ENCODE measurements around the gene ALKBH3. TPM values are rescaled to one million over a fixed set of nuclear protein-coding genes. Genes with fewer than 3 reads are reported as not detected.

The ALKBH3 gene
- total RNA-seq, 1 experiment from 2014 or later = 59.3 TPM

DNA sequence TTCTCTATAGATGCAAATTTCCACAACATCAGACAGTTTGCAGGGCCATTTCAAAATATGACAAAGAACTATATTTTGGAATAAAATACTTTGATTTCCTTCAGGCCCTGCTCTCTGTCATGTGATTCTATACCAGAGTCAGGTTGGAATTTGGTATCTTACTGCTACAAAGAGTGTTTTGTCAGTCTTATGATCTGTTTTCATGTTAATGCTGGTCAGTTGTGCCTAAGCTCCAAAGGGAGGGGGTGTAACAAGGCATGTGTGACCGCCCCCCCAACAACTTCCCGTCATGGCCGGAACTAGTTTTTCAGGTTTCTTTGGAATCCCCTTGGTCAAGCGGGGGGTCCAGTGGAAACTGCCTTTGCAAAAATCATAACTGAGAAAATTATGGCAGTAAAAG is 76.9 kb downstream of the ALKBH3 start:
- Histone ChIP-seq H3K4me3 (no peak overlapping the region), H3K27me3 (peaks cover under 1% of the 10 kb centered on the region; the same call in 1 of the 2 replicates), H3K9me3 (peaks cover 10% of the 10 kb centered on the region), H3K36me3 (no peaks in the 10 kb centered on the region)
- DNase-seq = no peak

DNA sequence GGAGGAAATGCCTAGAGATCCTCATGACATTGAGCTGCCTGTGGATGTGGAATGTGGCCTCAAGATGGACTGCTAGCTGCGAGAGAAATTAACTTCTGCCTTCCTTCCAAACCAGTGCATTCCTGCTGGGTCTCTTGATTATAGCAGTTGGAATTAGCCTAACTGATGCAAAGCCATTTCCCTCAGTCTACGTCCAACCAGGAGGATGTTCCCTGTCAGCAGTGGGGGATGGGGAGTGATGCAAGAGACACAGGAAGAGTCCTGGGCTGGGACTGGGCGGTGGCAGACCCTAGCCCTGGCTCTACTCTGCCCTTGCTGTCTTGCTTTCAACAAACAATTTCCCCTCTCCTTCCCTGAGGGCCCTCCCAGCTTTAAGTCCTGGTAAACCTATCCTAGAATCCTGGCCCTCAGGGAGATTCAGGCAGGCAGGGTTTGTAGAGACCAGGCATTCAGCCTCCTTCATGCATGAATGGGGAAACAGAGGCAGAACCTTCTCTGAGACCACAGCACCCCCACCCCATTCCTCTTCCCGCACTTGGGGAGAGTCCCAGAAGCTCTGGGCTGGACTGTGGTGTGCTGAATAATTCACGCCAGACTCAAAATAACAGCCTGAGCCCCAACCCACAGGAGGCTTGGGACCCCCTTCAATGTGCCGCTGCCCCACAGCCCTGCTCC is 78.8 kb downstream of the ALKBH3 start:
- no peak overlapping the region for H3K4me3 ChIP-seq
- H3K9me3 ChIP-seq = peaks cover 10% of the 10 kb centered on the region
- DNase-seq = no peak
- H3K36me3 ChIP-seq = no peaks in the 10 kb centered on the region
- peaks cover 3% of the 10 kb centered on the region; the same call in 1 of the 2 replicates for H3K27me3 ChIP-seq

DNA sequence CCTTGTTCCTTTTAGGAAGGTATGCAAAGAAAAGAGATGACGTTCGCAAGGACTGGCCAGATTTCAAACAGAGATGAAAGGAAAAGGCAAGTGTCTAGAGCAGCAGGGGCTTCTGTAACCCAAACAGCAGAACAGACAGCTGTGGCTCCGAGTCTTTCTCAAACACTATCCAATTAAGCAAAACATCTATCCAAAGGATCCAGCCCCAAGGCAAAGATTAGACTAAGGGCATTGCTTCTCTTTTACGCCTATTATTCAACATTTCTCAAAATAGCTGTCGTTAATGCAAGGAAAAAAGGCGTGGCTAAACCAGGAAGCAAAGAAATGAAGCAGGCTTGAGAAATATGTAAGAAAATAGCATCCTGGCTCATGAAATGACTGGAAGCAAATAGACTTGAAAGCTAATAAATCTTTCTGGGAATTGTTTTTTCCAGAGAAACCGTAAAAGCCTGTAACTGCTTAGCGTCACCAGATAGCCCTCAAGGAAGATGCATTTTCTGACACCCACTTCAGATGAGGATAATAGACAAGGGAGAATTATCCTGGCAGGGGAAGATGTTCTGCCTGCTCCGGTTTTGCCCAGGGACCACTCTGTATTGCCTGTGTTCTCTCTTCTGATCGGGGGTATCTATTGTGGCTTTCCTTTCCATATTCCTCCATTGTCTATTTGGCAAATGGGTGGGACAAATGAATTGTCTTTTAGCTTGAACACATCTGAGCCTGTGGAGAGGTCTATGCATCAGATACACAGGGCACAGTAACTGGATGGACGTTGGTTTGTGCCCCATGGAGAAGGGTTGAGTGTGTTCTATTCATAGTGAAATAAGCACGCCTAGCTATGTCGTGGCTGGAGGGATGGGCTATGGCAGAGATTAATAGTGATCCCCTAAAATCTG is 82.0 kb downstream of the ALKBH3 start:
- H3K27me3 ChIP-seq = peaks cover 8% of the 10 kb centered on the region
- peaks cover 21% of the 10 kb centered on the region for H3K9me3 ChIP-seq
- no peak for DNase-seq
- H3K4me3 ChIP-seq = no peak overlapping the region
- no peaks in the 10 kb centered on the region for H3K36me3 ChIP-seq

DNA sequence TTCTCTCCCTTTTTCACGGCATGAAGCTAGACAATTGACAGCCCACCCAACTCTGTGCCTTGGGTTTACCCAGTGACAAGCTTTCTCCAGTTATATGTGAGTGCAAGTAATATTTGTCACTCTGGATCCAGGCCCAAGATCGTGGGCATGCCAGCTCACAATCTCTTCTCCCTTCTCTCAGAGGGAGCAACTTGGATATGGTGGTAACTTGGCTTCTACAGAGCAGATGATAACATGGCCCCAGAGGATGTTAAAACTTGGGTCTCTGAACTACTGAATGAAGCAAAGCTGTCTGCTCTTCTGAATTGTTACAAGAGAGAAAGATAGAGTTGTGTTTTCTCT is 82.6 kb downstream of the ALKBH3 start:
- DNase-seq = no peak
- no peaks in the 10 kb centered on the region for H3K36me3 ChIP-seq
- peaks cover 16% of the 10 kb centered on the region for H3K9me3 ChIP-seq
- peaks cover 11% of the 10 kb centered on the region for H3K27me3 ChIP-seq
- no peak overlapping the region for H3K4me3 ChIP-seq

DNA sequence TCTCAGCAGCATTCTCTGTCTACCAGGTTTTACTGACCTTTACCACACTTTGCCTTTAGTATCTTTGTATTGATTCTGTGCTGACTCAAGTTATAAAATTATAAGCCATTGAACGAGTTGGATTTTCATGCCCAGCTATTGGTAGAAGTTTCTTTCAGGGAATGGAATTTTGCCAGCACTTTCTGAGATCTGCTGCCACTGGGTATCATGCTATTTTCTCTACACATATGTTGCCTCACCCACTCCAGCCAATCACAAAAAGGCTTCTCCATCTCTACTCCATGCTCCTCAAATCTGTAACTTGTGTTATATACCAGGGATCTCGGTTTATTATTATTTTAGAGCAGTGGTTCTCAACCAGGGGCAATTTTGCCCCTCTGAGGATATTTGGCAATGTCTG is 87.0 kb downstream of the ALKBH3 start:
- no peak for DNase-seq
- no peak overlapping the region for H3K4me3 ChIP-seq
- peaks cover 12% of the 10 kb centered on the region for H3K9me3 ChIP-seq
- peaks cover 10% of the 10 kb centered on the region for H3K27me3 ChIP-seq
- H3K36me3 ChIP-seq = no peaks in the 10 kb centered on the region

DNA sequence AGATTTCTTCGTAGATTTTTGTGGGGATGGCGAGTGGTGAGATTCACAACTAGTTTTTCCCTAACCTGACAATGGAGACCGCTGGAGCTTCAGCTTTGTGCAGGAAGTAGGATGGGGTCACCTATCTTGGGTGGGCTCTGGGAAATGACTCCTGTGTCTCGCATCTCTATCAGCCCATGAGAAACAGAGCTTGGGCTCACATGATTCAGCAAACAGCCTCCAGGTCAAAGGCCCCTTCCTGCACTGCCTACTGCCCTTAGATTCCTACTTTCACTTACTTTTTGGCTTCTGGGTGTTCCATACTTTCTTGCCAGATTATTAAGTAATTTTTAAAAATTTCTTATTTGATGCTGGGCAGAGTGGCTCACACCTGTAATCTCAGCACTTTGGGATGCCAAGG is 88.1 kb downstream of the ALKBH3 start:
- no peaks in the 10 kb centered on the region for H3K36me3 ChIP-seq
- peaks cover 13% of the 10 kb centered on the region for H3K9me3 ChIP-seq
- no peak overlapping the region for H3K4me3 ChIP-seq
- DNase-seq = no peak
- H3K27me3 ChIP-seq = peaks cover 9% of the 10 kb centered on the region

DNA sequence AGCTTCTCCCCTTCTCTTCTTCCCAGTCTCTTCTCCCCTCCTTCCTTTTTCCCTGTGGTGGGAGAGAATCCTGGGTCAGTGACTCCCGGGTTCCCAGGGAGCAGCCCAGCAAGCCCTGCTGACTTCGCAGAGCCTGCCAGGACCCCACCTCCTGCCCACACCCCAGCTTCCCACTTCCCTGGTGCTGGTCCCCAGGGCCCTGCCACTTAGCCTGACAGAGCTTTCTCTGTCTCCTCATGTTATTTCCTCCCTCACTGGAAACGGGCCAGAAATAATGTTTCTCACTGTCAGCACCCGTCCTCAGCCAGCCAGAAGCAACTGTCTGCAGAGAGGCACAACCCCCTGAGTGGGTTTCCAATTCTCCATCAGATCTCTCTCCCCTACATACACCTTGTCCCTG is 88.9 kb downstream of the ALKBH3 start:
- Histone ChIP-seq H3K9me3 (peaks cover 18% of the 10 kb centered on the region), H3K36me3 (no peaks in the 10 kb centered on the region), H3K27me3 (peaks cover 8% of the 10 kb centered on the region), H3K4me3 (no peak overlapping the region)
- DNase-seq = no peak

Other genes with a start within 250 kb of the ALKBH3 start
- 49.3 and 49.6 TPM in 2 replicates for gene HSD17B12, start 200.1 kb upstream of the ALKBH3 start, total RNA-seq (2014; rRNA removed; shearing (Covaris generic); ENCODE audit: low replicate concordance)
- gene C11orf96, start 61.8 kb downstream of the ALKBH3 start, total RNA-seq (2014; rRNA removed; shearing (Covaris generic); ENCODE audit: low replicate concordance) = 0.54 and 0.86 TPM in 2 replicates
- not detected in 2 replicates for gene ACCSL, start 167.2 kb downstream of the ALKBH3 start, total RNA-seq (2014; rRNA removed; shearing (Covaris generic); ENCODE audit: low replicate concordance)
- 1.7 and 12.1 TPM in 2 replicates for gene ACCS, start 185.4 kb downstream of the ALKBH3 start, total RNA-seq (2014; rRNA removed; shearing (Covaris generic); ENCODE audit: low replicate concordance)
- 172 and 179 TPM in 2 replicates for gene EXT2, start 214.8 kb downstream of the ALKBH3 start, total RNA-seq (2014; rRNA removed; shearing (Covaris generic); ENCODE audit: low replicate concordance)